Smooth muscle cell (in vitro differentiated cells): Measurements from ENCODE around the gene SF1. TPM values are rescaled to one million over a fixed set of nuclear protein-coding genes. Genes with fewer than 3 reads are reported as not detected.

Experiments used
- DNase-seq: peaks from one replicate; lab custom pipeline; 2025; ENCODE audit not compliant: unreplicated experiment; lab: John Stamatoyannopoulos, UW
- H2AFZ ChIP-seq: fragments of 200-600 bp; sonication (generic); 2 replicates; pipeline ENCODE4 v1.6.0; 2016; ENCODE audit warnings: antibody characterized with exemption, low read depth, mild to moderate bottlenecking
- H3F3A ChIP-seq: fragments of 200-600 bp; sonication (generic); 2 replicates; pipeline ENCODE4 v1.6.0; 2017; ENCODE audit warnings: antibody characterized with exemption, low read depth
- H3K27ac ChIP-seq: fragments of 200-600 bp; sonication (generic); 2 replicates; pipeline ENCODE4 v1.5.1; 2016; ENCODE audit warnings: low read depth, mild to moderate bottlenecking
- H3K27me3 ChIP-seq: fragments of 200-600 bp; sonication (generic); 2 replicates; pipeline ENCODE4 v1.6.1; 2016; ENCODE audit warnings: low read depth, mild to moderate bottlenecking
- H3K36me3 ChIP-seq: fragments of 200-600 bp; sonication (generic); 2 replicates; pipeline ENCODE4 v1.5.1; 2016; ENCODE audit warnings: low read depth
- H3K4me1 ChIP-seq: fragments of 200-600 bp; sonication (generic); 2 replicates; pipeline ENCODE4 v1.5.1; 2016; ENCODE audit warnings: low read depth
- H3K4me2 ChIP-seq: fragments of 200-600 bp; sonication (generic); 2 replicates; pipeline ENCODE4 v1.6.0; 2016; ENCODE audit warnings: mild to moderate bottlenecking
- H3K4me3 ChIP-seq: fragments of 200-600 bp; sonication (generic); 2 replicates; pipeline ENCODE4 v1.5.1; 2016; ENCODE audit warnings: mild to moderate bottlenecking
- H3K79me2 ChIP-seq: fragments of 200-600 bp; sonication (generic); 2 replicates; pipeline ENCODE4 v1.6.0; 2016; ENCODE audit warnings: low read depth, mild to moderate bottlenecking
- H3K9ac ChIP-seq: fragments of 200-600 bp; sonication (generic); 2 replicates; pipeline ENCODE4 v1.6.0; 2016; ENCODE audit warnings: low read depth
- H3K9me3 ChIP-seq: fragments of 200-600 bp; sonication (generic); replicated peaks from 2 replicates; pipeline ENCODE4 v1.5.1; 2016; ENCODE audit warnings: low read depth
- H4K20me1 ChIP-seq: fragments of 200-600 bp; sonication (generic); 2 replicates; pipeline ENCODE4 v1.6.0; 2016; ENCODE audit warnings: low read depth
- CTCF ChIP-seq: fragments of 200-600 bp; sonication (generic); IDR thresholded peaks from 2 replicates; pipeline ENCODE4 v1.5.1; 2017; ENCODE audit warnings: borderline replicate concordance, mild to moderate bottlenecking, antibody characterized with exemption; ENCODE audit not compliant: insufficient read depth, poor library complexity, severe bottlenecking
- WGBS: methylation state at CpG from one replicate; pipeline ENCODE4 v1.1.7; 2016; ENCODE audit warnings: low lambda C conversion rate; 5-methylcytosine and 5-hydroxymethylcytosine counted together
- polyA plus RNA-seq: library from polyadenylated mRNA; unstranded; fragments of >200 nt; fragmentation: Nextera tagmentation; extraction: Ambion mirVana; gene quantifications from 2 replicates; pipeline ENCODE4 v1.2.1, GENCODE V29; 2016
- total RNA-seq: library from RNA; depleted of rRNA; stranded (reverse); fragments of >200 nt; gene quantifications from 2 replicates; pipeline ENCODE4 v1.2.3, GENCODE V29; 2014

Gene SF1
- total and polyA plus RNA-seq, 2 experiments from 2014 or later: 84.2 to 115 TPM

- no peak for DNase-seq
- Histone ChIP-seq H3K4me3 (no peak overlapping the region), H3K27me3 (no peaks in the 10 kb centered on the region), H3K79me2 (peaks cover 34% of the 10 kb centered on the region), H2AFZ (no peak overlapping the region), H3K9me3 (no peaks in the 10 kb centered on the region), H4K20me1 (peaks cover 100% of the 10 kb centered on the region), H3K4me2 (no peak overlapping the region), H3K4me1 (peaks cover 16% of the 10 kb centered on the region), H3K9ac (no peak overlapping the region), H3K27ac (no peak overlapping the region), H3K36me3 (peaks cover 26% of the 10 kb centered on the region), H3F3A (peaks cover 80% of the 10 kb centered on the region)
- 70% methylated on average over 19 of the region's 19 CpGs for WGBS
- peak; percentile 74 for TF ChIP-seq CTCF
Observed at GRCh38 chr11:64767344-64768299, 10.7 kb downstream of the SF1 start.

DNA sequence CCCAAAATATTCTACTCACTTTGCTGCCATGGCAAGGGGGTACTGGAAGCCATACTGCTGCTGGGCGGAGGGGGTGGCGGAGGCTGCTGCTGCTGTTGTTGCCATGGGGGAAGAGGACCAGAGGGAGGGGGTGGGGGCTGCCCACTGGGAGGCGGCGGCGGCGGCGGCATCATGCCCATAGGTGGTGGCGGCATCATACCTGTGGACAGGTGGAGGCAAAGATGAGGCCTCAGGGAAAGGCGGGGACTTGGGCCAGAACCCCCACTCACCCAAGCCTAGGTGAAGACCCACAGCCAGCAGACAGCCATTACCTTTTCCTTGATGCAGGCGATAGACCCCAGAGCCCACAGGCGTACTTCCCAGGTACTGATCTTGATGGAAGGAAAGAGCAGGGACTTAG, 11.5 kb downstream of the SF1 start:
- peaks cover 26% of the 10 kb centered on the region for H3K79me2 ChIP-seq
- 100% methylated on average over 9 of the region's 11 CpGs for WGBS
- no peak overlapping the region for H3K4me2 ChIP-seq
- H3K27ac ChIP-seq: no peak overlapping the region
- H3K9me3 ChIP-seq: no peaks in the 10 kb centered on the region
- H3F3A ChIP-seq: peaks cover 80% of the 10 kb centered on the region
- peaks cover 26% of the 10 kb centered on the region for H3K36me3 ChIP-seq
- H4K20me1 ChIP-seq: peaks cover 100% of the 10 kb centered on the region
- no peak overlapping the region for H3K9ac ChIP-seq
- peaks cover 16% of the 10 kb centered on the region for H3K4me1 ChIP-seq
- DNase-seq: no peak
- TF ChIP-seq CTCF: no peak
- H2AFZ ChIP-seq: no peak overlapping the region
- no peak overlapping the region for H3K4me3 ChIP-seq
- no peaks in the 10 kb centered on the region for H3K27me3 ChIP-seq

- no peak for TF ChIP-seq CTCF
- DNase-seq: no peak
- no peak overlapping the region for H2AFZ ChIP-seq
- peaks cover 16% of the 10 kb centered on the region for H3K4me1 ChIP-seq
- 94% methylated on average over 30 of the region's 42 CpGs for WGBS
- no peaks in the 10 kb centered on the region for H3K27me3 ChIP-seq
- H3K27ac ChIP-seq: no peak overlapping the region
- no peak overlapping the region for H3K9ac ChIP-seq
- no peak overlapping the region for H3K4me3 ChIP-seq
- peaks cover 96% of the 10 kb centered on the region for H4K20me1 ChIP-seq
- H3K79me2 ChIP-seq: peaks cover 20% of the 10 kb centered on the region
- H3K36me3 ChIP-seq: peaks cover 18% of the 10 kb centered on the region
- H3K4me2 ChIP-seq: no peak overlapping the region
- peaks cover 72% of the 10 kb centered on the region for H3F3A ChIP-seq
- H3K9me3 ChIP-seq: no peaks in the 10 kb centered on the region
Observed at GRCh38 chr11:64765851-64766665, 12.3 kb downstream of the SF1 start.
